Mesendoderm (in vitro differentiated cells): ENCODE measurements around the gene ALPP.

Experiments used
- DNase-seq: peaks from one replicate; pipeline ENCODE4 v3.0.0; 2013
- H2AK5ac ChIP-seq: 2 replicates; pipeline ENCODE4 v1.6.1; 2013; ENCODE audit warnings: low read length, inconsistent platforms
- H2BK120ac ChIP-seq: 2 replicates; pipeline ENCODE4 v1.6.1; 2013; ENCODE audit warnings: low read depth, mild to moderate bottlenecking, low read length, moderate library complexity, mixed read lengths
- H2BK15ac ChIP-seq: replicated peaks from 2 replicates; pipeline ENCODE4 v1.6.1; 2013; ENCODE audit warnings: low read depth, mild to moderate bottlenecking, moderate library complexity
- H2BK5ac ChIP-seq: 2 replicates; pipeline ENCODE4 v1.6.1; 2013; ENCODE audit warnings: low read length, inconsistent platforms
- H3K18ac ChIP-seq: 2 replicates; pipeline ENCODE4 v1.6.1; 2013; ENCODE audit warnings: mild to moderate bottlenecking, low read length, mixed read lengths
- H3K23ac ChIP-seq: one replicate; pipeline ENCODE4 v1.6.1; 2013; ENCODE audit warnings: low read length
- H3K27ac ChIP-seq: 2 replicates; pipeline ENCODE4 v1.5.1; 2013; ENCODE audit warnings: low read depth, mild to moderate bottlenecking, inconsistent platforms, low read length, moderate library complexity
- H3K27me3 ChIP-seq: 2 replicates; pipeline ENCODE4 v1.6.1; 2013; ENCODE audit warnings: low read length, control low read depth, mild to moderate bottlenecking, inconsistent platforms; ENCODE audit not compliant: insufficient read depth, poor library complexity
- H3K36me3 ChIP-seq: 2 replicates; pipeline ENCODE4 v1.6.1; 2013; ENCODE audit warnings: low read length, inconsistent platforms; ENCODE audit not compliant: control insufficient read depth, insufficient read depth
- H3K4ac ChIP-seq: one replicate; pipeline ENCODE4 v1.6.1; 2013; ENCODE audit warnings: low read depth, mild to moderate bottlenecking, low read length, moderate library complexity
- H3K4me1 ChIP-seq: 2 replicates; pipeline ENCODE4 v1.6.1; 2013; ENCODE audit warnings: low read depth, low read length, inconsistent platforms; ENCODE audit not compliant: control insufficient read depth
- H3K4me2 ChIP-seq: 2 replicates; pipeline ENCODE4 v1.6.1; 2013; ENCODE audit warnings: low read length
- H3K4me3 ChIP-seq: 2 replicates; pipeline ENCODE4 v1.5.1; 2013; ENCODE audit warnings: mild to moderate bottlenecking, low read length
- H3K56ac ChIP-seq: one replicate; pipeline ENCODE4 v1.6.1; 2013; ENCODE audit warnings: low read length
- H3K79me1 ChIP-seq: 2 replicates; pipeline ENCODE4 v1.6.1; 2013; ENCODE audit warnings: low read length, inconsistent platforms
- H3K79me2 ChIP-seq: 2 replicates; pipeline ENCODE4 v1.6.1; 2013; ENCODE audit warnings: mild to moderate bottlenecking, low read length; ENCODE audit not compliant: control insufficient read depth, insufficient read depth
- H3K9ac ChIP-seq: 2 replicates; pipeline ENCODE4 v1.6.1; 2013; ENCODE audit warnings: low read length, inconsistent platforms
- H4K5ac ChIP-seq: one replicate; pipeline ENCODE4 v1.6.1; 2013; ENCODE audit warnings: low read length
- H4K8ac ChIP-seq: one replicate; pipeline ENCODE4 v1.6.1; 2013; ENCODE audit warnings: low read depth, mild to moderate bottlenecking, control low read depth, low read length, moderate library complexity
- WGBS: extraction: QIAGEN DNeasy Blood & Tissue Kit; methylation state at CpG from one replicate; pipeline ENCODE4 v1.1.7; 2013; ENCODE audit warnings: low lambda C conversion rate, missing lambda C conversion rate; ENCODE audit not compliant: insufficient coverage; ENCODE audit errors: extremely low coverage; 5-methylcytosine and 5-hydroxymethylcytosine counted together

Gene ALPP

DNA sequence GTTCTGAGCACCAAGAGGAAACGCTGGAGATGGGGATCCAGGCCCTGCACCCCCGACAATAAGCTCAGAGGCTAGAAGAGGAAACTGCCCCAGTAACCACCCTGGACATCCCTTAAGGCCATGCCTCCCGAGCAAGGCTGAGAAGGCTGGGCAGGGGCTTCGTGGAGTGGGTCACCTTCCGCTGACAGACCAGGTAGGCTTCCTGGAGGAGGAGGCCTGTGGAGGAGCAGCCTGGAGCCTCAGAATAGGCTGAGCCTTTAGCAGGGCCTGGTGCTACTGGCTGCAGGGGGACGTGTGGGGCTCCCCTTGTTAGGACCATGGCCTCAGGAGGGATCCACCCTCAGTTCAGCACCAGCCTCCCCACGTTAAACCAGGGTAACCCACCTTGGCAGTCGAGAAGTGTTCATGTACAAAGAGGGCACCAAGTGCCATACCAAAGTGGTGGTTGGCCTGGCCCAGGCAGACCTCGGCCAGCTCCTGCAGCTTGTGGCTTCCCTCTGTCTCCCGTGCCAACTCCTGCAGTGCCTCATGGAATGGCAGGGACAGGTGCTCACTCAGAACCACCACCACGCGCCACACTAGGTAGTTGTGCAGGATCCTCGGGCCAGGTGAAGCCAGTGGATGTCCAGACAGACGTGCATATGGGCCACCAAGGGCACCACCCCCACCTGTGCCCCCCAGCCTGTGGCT, 28.5 kb upstream of the ALPP start:
- no peak overlapping the region for H3K27ac ChIP-seq
- H3K18ac ChIP-seq: no peak overlapping the region
- H2AK5ac ChIP-seq: no peak overlapping the region
- no peaks in the 10 kb centered on the region for H3K79me2 ChIP-seq
- H3K36me3 ChIP-seq: no peaks in the 10 kb centered on the region
- H3K4me3 ChIP-seq: no peak overlapping the region
- H3K4ac ChIP-seq: no peak overlapping the region
- H4K8ac ChIP-seq: no peak overlapping the region
- H3K4me1 ChIP-seq: no peaks in the 10 kb centered on the region
- H2BK5ac ChIP-seq: no peak overlapping the region
- no peak overlapping the region for H4K5ac ChIP-seq
- no peak overlapping the region for H2BK15ac ChIP-seq
- no peaks in the 10 kb centered on the region for H3K79me1 ChIP-seq
- no peaks in the 10 kb centered on the region for H3K27me3 ChIP-seq
- DNase-seq: no peak
- no peak overlapping the region for H3K56ac ChIP-seq
- H2BK120ac ChIP-seq: no peak overlapping the region
- no CpG with 5 or more reads among the region's 14 CpGs for WGBS
- no peak overlapping the region for H3K23ac ChIP-seq
- no peak overlapping the region for H3K4me2 ChIP-seq
- H3K9ac ChIP-seq: no peak overlapping the region

DNA sequence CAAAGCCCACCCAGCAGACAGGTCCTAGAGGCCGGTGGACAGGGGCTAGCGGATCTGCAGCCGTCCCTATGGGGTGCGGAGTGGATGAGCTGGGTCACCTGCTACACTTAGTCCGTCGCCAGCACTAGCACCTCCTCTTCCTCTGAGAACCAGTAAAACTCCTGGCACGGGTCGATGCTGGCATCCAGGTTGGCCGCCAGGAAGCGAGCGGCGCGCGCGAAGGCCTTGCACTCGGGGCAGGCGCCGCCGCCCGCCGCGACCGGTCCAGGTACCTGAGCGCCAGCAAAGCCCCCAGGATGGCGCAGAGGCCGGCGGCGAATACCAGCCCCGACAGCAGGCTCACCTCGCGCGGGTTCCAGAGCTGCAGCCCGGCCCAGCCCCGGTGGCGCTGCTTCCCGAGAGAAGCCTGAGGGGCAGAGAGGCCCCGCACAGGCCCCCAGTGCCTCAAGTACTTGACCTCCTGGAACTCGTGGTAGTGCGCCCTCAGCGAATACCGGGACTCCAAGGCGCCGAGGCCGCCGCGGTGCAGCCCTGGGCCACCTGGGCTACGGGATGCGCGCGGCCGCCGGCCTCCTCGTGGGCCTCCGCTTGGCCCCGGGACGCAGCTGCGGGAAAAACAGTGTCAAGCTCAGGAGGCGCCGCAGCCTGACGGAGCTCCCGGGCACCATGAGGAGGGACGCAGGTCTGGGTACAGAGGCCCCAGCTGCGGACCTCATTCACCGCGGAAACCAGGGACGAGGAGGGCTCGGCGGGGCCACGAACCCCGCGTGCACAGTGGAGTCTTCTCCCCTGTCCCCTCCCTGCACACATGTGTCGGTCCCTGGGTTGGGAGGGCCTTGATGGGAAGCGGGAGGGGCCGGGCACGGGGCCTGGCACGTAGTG, 27.5 kb upstream of the ALPP start:
- H3K18ac ChIP-seq: no peak overlapping the region
- H4K8ac ChIP-seq: no peak overlapping the region
- no CpG with 5 or more reads among the region's 76 CpGs for whole genome bisulfite sequencing
- H3K56ac ChIP-seq: no peak overlapping the region
- no peaks in the 10 kb centered on the region for H3K4me1 ChIP-seq
- H3K9ac ChIP-seq: no peak overlapping the region
- H3K4ac ChIP-seq: no peak overlapping the region
- no peaks in the 10 kb centered on the region for H3K79me1 ChIP-seq
- no peak overlapping the region for H2BK120ac ChIP-seq
- no peak overlapping the region for H2BK5ac ChIP-seq
- H4K5ac ChIP-seq: no peak overlapping the region
- no peaks in the 10 kb centered on the region for H3K36me3 ChIP-seq
- H3K79me2 ChIP-seq: no peaks in the 10 kb centered on the region
- no peak overlapping the region for H2BK15ac ChIP-seq
- no peak overlapping the region for H3K4me3 ChIP-seq
- no peak overlapping the region for H3K23ac ChIP-seq
- no peak overlapping the region for H3K4me2 ChIP-seq
- H2AK5ac ChIP-seq: no peak overlapping the region
- no peak overlapping the region for H3K27ac ChIP-seq
- no peak for DNase-seq
- H3K27me3 ChIP-seq: no peaks in the 10 kb centered on the region

DNA sequence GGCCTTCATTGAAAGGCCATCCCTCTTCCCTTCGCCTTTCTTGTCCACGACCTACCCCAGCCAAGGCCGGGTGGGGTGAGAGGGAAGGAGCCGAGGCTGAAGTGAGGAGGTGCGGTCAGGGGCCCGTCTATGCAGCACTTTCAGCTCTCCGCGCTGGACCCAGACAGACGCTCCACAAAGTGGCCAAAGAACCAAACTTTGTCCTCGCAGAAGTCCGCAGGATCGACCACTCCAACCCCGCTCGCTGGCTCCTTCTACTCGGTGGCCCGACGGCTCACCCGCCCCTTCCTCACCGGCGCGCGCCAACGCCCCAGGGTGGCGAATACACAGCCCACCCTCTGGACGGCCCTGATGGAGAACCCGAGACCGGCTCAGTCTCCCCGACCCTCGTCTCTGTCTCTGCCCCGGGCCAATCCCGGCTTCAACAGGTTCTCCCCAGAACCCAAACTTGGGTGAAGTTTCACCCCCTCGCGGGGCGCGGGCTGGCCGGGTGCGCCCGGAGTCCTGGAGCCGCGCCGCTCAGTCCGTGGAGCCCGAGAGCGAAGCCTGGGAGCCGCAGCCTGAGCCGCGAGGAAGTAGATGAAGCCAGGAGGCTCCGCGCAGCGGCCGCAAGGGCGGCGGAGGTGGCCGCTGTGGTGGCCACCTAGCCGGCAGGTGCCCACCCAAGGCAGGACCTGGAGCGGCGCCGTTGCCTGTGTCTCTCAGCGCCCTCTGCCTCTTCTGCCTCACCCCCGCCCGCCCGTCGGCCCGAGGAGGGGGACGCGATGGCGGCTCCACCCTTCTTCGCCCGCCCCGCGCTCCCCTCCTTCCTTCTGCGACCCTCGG, 26.7 kb upstream of the ALPP start:
- DNase-seq: no peak
- H3K56ac ChIP-seq: no peak overlapping the region
- no CpG with 5 or more reads among the region's 73 CpGs for WGBS

DNA sequence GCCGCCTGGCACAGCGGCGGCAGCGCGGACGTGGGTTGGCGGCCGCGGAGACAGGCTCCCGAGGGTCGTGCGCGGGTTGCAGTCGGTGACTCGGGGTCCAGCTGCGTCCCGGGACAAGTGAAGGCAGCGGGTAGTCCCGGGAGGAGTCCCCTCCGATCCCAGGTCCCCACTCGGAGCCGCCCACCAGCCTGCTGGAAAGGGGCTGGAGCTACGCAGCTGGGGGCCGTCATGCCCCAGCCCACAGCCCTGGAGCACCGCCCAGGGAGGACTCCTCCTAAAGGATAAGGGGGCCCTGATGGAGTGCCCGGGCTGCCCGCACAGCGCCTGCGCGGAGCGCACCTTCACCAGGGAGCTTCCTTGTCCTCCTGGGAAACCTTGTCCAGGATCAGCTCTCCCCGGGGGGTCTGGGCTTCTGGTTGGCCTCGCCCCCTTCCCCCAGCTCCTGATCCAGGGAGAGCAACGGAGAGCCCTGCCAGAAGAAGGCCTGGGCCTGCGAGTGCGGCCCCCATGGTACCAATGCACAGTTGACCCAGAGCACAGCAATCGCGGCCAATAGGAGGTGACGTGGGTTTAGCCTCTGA, 25.9 kb upstream of the ALPP start:
- H3K79me2 ChIP-seq: no peaks in the 10 kb centered on the region
- no peak for DNase-seq
- no peaks in the 10 kb centered on the region for H3K79me1 ChIP-seq
- H3K18ac ChIP-seq: no peak overlapping the region
- H3K23ac ChIP-seq: no peak overlapping the region
- H3K4me2 ChIP-seq: no peak overlapping the region
- WGBS: no CpG with 5 or more reads among the region's 39 CpGs
- no peak overlapping the region for H3K56ac ChIP-seq
- no peak overlapping the region for H3K4ac ChIP-seq
- no peak overlapping the region for H4K8ac ChIP-seq
- no peak overlapping the region for H2AK5ac ChIP-seq
- H3K27me3 ChIP-seq: no peaks in the 10 kb centered on the region
- H3K4me3 ChIP-seq: no peak overlapping the region
- no peak overlapping the region for H3K27ac ChIP-seq
- no peaks in the 10 kb centered on the region for H3K4me1 ChIP-seq
- H2BK5ac ChIP-seq: no peak overlapping the region
- no peak overlapping the region for H2BK120ac ChIP-seq
- no peak overlapping the region for H3K9ac ChIP-seq
- H4K5ac ChIP-seq: no peak overlapping the region
- no peak overlapping the region for H2BK15ac ChIP-seq
- H3K36me3 ChIP-seq: no peaks in the 10 kb centered on the region

More for the DNA sequence above, 26.7 kb upstream of the ALPP start:
- Histone ChIP-seq H4K8ac (no peak overlapping the region), H3K79me1 (no peaks in the 10 kb centered on the region), H3K27me3 (no peaks in the 10 kb centered on the region), H3K23ac (no peak overlapping the region), H2AK5ac (no peak overlapping the region), H2BK5ac (no peak overlapping the region), H3K4me2 (no peak overlapping the region), H3K79me2 (no peaks in the 10 kb centered on the region), H3K18ac (no peak overlapping the region), H2BK120ac (no peak overlapping the region), H3K4me1 (no peaks in the 10 kb centered on the region), H3K27ac (no peak overlapping the region), H3K36me3 (no peaks in the 10 kb centered on the region), H4K5ac (no peak overlapping the region), H3K4me3 (no peak overlapping the region), H3K4ac (no peak overlapping the region), H2BK15ac (no peak overlapping the region), H3K9ac (no peak overlapping the region)

DNA sequence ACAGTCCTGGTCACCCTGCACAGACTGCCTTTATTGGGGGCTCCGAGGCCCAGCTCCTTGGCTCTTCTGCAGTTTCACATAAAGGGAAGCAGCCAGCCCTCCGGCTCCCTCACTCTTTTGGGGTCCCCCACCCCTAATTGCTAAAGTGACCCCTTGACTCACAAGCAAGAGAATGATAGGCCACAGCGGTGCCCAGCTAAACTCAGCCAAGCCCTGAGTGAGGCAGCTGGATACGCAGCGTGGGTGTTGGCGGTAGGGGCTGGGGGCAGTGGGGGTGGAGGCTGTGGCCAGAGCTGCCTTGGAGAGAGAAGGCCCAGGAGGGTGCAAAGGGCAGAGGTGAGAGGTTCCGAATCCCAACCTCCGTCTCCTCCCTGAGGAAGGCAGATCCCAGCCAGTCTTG, 25.5 kb upstream of the ALPP start:
- H2BK5ac ChIP-seq: no peak overlapping the region
- no peaks in the 10 kb centered on the region for H3K79me2 ChIP-seq
- WGBS: no CpG with 5 or more reads among the region's 8 CpGs
- H3K27me3 ChIP-seq: no peaks in the 10 kb centered on the region
- DNase-seq: no peak
- no peak overlapping the region for H4K8ac ChIP-seq
- no peak overlapping the region for H3K4ac ChIP-seq
- no peak overlapping the region for H2BK15ac ChIP-seq
- H2BK120ac ChIP-seq: no peak overlapping the region
- no peak overlapping the region for H3K4me3 ChIP-seq
- no peak overlapping the region for H3K27ac ChIP-seq
- no peak overlapping the region for H3K18ac ChIP-seq
- no peak overlapping the region for H4K5ac ChIP-seq
- no peak overlapping the region for H3K56ac ChIP-seq
- H3K36me3 ChIP-seq: no peaks in the 10 kb centered on the region
- H3K79me1 ChIP-seq: no peaks in the 10 kb centered on the region
- H2AK5ac ChIP-seq: no peak overlapping the region
- no peak overlapping the region for H3K23ac ChIP-seq
- no peak overlapping the region for H3K9ac ChIP-seq
- H3K4me1 ChIP-seq: no peaks in the 10 kb centered on the region
- no peak overlapping the region for H3K4me2 ChIP-seq
